Liver (tissue), 3 donors: ENCODE results near the gene SYNJ2.

ENCODE experiments used
- EGR1 ChIP-seq, 2 donors: IDR thresholded peaks; 2 replicates each; pipeline ENCODE4 v1.6.1; 2016 to 2018; ENCODE audit warnings: antibody characterized with exemption in 2 of 2, low read depth in 2 of 2
- JUND ChIP-seq, 2 donors: IDR thresholded peaks; 2 replicates each; pipeline ENCODE4 v1.6.1; 2016; ENCODE audit warnings: antibody characterized with exemption in 2 of 2
- RAD21 ChIP-seq, 2 donors: IDR thresholded peaks; 2 replicates each; pipeline ENCODE4 v1.6.1; 2016; ENCODE audit warnings: antibody characterized with exemption in 2 of 2, mild to moderate bottlenecking in 2 of 2
- SP1 ChIP-seq: IDR thresholded peaks from 2 replicates; pipeline ENCODE4 v1.6.1; 2018; ENCODE audit warnings: antibody characterized with exemption, mild to moderate bottlenecking
- TAF1 ChIP-seq: conservative IDR thresholded peaks from 2 replicates; pipeline ENCODE4 v1.6.1; 2016; ENCODE audit warnings: antibody characterized with exemption, mild to moderate bottlenecking
- TF ChIP-seq, protein P1 (sequence below): fragments of 150-350 bp; IDR thresholded peaks from 2 replicates; pipeline ENCODE4 v1.5.1; 2017; ENCODE audit warnings: improper control_type of control experiment, low read depth, low read length; ENCODE audit not compliant: missing input control
- TF ChIP-seq, protein P2 (sequence below): IDR thresholded peaks from 2 replicates; pipeline ENCODE4 v1.6.1; 2016; ENCODE audit warnings: antibody characterized with exemption, mild to moderate bottlenecking
- TF ChIP-seq, protein P3 (sequence below): IDR thresholded peaks from 2 replicates; pipeline ENCODE4 v1.6.1; 2016; ENCODE audit warnings: antibody characterized with exemption
- TF ChIP-seq, protein P4 (sequence below): IDR thresholded peaks from 2 replicates; pipeline ENCODE4 v1.6.1; 2016; ENCODE audit warnings: antibody characterized with exemption
- TF ChIP-seq, protein P5 (sequence below): IDR thresholded peaks from 2 replicates; pipeline ENCODE4 v1.6.1; 2016; ENCODE audit warnings: antibody characterized with exemption
- donor health status: healthy.
- donor health status: healthy.

DNA sequence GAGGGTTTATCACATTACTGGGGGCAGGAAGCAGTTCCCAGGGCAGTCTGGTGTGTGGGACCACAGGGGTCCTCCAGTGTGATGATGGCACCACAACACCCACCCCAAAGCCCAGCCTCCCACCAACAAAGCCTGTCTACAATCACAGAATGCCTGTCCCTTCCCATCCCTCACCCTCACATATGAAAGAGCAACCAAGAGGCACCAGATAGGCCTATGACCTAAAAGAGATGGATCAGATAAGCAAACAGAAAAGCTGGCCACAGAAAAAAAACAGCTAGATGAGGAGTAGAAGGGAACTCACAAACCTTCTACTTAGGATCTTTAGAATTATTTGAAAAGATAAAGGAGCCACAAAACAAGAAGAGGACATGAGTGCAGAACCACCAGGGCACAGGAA lies 132.1 kb downstream of the SYNJ2 start:
- TF ChIP-seq, protein P1, sequence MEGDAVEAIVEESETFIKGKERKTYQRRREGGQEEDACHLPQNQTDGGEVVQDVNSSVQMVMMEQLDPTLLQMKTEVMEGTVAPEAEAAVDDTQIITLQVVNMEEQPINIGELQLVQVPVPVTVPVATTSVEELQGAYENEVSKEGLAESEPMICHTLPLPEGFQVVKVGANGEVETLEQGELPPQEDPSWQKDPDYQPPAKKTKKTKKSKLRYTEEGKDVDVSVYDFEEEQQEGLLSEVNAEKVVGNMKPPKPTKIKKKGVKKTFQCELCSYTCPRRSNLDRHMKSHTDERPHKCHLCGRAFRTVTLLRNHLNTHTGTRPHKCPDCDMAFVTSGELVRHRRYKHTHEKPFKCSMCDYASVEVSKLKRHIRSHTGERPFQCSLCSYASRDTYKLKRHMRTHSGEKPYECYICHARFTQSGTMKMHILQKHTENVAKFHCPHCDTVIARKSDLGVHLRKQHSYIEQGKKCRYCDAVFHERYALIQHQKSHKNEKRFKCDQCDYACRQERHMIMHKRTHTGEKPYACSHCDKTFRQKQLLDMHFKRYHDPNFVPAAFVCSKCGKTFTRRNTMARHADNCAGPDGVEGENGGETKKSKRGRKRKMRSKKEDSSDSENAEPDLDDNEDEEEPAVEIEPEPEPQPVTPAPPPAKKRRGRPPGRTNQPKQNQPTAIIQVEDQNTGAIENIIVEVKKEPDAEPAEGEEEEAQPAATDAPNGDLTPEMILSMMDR, result no peak
- TF ChIP-seq JUND (IDR thresholded peaks at IDR 0.05) (no peak), RAD21 (IDR thresholded peaks at IDR 0.05) (no peak), SP1 (no peak), EGR1 (IDR thresholded peaks at IDR 0.05; ENCODE audit: low read depth in 2 of 2) (no peak), TAF1 (no peak)
- TF ChIP-seq, protein P2, sequence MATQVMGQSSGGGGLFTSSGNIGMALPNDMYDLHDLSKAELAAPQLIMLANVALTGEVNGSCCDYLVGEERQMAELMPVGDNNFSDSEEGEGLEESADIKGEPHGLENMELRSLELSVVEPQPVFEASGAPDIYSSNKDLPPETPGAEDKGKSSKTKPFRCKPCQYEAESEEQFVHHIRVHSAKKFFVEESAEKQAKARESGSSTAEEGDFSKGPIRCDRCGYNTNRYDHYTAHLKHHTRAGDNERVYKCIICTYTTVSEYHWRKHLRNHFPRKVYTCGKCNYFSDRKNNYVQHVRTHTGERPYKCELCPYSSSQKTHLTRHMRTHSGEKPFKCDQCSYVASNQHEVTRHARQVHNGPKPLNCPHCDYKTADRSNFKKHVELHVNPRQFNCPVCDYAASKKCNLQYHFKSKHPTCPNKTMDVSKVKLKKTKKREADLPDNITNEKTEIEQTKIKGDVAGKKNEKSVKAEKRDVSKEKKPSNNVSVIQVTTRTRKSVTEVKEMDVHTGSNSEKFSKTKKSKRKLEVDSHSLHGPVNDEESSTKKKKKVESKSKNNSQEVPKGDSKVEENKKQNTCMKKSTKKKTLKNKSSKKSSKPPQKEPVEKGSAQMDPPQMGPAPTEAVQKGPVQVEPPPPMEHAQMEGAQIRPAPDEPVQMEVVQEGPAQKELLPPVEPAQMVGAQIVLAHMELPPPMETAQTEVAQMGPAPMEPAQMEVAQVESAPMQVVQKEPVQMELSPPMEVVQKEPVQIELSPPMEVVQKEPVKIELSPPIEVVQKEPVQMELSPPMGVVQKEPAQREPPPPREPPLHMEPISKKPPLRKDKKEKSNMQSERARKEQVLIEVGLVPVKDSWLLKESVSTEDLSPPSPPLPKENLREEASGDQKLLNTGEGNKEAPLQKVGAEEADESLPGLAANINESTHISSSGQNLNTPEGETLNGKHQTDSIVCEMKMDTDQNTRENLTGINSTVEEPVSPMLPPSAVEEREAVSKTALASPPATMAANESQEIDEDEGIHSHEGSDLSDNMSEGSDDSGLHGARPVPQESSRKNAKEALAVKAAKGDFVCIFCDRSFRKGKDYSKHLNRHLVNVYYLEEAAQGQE, result no peak
- TF ChIP-seq, protein P3, sequence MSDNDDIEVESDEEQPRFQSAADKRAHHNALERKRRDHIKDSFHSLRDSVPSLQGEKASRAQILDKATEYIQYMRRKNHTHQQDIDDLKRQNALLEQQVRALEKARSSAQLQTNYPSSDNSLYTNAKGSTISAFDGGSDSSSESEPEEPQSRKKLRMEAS, result no peak
- TF ChIP-seq, protein P4, sequence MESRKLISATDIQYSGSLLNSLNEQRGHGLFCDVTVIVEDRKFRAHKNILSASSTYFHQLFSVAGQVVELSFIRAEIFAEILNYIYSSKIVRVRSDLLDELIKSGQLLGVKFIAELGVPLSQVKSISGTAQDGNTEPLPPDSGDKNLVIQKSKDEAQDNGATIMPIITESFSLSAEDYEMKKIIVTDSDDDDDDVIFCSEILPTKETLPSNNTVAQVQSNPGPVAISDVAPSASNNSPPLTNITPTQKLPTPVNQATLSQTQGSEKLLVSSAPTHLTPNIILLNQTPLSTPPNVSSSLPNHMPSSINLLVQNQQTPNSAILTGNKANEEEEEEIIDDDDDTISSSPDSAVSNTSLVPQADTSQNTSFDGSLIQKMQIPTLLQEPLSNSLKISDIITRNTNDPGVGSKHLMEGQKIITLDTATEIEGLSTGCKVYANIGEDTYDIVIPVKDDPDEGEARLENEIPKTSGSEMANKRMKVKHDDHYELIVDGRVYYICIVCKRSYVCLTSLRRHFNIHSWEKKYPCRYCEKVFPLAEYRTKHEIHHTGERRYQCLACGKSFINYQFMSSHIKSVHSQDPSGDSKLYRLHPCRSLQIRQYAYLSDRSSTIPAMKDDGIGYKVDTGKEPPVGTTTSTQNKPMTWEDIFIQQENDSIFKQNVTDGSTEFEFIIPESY, result no peak
- TF ChIP-seq, protein P5, sequence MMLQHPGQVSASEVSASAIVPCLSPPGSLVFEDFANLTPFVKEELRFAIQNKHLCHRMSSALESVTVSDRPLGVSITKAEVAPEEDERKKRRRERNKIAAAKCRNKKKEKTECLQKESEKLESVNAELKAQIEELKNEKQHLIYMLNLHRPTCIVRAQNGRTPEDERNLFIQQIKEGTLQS, result no peak
